ENCODE results near the gene NHERF1.

DNA sequence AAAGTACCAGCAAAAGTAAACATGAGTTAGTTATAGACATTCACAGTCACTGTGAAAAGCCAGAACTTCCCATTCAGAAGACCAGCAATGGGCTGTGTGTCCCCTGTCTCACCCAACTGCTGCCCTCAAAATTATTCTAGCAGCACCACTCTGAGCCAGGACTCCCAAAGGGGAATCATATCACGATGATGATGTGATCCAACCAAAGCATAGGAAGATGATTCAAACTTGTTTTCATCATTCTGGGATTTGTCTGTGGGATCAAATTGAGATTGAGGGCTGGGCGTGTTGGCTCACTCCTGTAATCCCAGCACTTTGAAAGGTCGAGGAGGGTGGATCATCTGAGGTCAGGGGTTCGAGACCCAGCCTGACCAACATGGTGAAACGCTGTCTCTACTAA is 34.1 kb downstream of the NHERF1 start:
- TF ChIP-seq, protein P1, sequence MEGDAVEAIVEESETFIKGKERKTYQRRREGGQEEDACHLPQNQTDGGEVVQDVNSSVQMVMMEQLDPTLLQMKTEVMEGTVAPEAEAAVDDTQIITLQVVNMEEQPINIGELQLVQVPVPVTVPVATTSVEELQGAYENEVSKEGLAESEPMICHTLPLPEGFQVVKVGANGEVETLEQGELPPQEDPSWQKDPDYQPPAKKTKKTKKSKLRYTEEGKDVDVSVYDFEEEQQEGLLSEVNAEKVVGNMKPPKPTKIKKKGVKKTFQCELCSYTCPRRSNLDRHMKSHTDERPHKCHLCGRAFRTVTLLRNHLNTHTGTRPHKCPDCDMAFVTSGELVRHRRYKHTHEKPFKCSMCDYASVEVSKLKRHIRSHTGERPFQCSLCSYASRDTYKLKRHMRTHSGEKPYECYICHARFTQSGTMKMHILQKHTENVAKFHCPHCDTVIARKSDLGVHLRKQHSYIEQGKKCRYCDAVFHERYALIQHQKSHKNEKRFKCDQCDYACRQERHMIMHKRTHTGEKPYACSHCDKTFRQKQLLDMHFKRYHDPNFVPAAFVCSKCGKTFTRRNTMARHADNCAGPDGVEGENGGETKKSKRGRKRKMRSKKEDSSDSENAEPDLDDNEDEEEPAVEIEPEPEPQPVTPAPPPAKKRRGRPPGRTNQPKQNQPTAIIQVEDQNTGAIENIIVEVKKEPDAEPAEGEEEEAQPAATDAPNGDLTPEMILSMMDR (IDR thresholded peaks at IDR 0.05; ENCODE audit: low read length): no peak
- no peak for TF ChIP-seq EZH2 (IDR thresholded peaks at IDR 0.05; ENCODE audit: borderline replicate concordance, low read length)

All from OCI-LY1 (cell line).